Fibroblast of mammary gland (primary cell): ENCODE measurements around the gene OR2AG1.

Experiments used
- DNase-seq: peaks from one replicate; pipeline ENCODE4 v3.0.0-alpha.2; 2010; ENCODE audit warnings: low read depth
- H3K4me3 ChIP-seq: 2 replicates; pipeline ENCODE4 v1.5.1; 2011; ENCODE audit warnings: low read depth, mild to moderate bottlenecking, low read length, moderate library complexity; ENCODE audit not compliant: control insufficient read depth
- CTCF ChIP-seq: conservative IDR thresholded peaks from 2 replicates; pipeline ENCODE4 v1.5.1; 2011; ENCODE audit warnings: low read depth, low read length, inconsistent platforms; ENCODE audit not compliant: control insufficient read depth, insufficient read depth

The OR2AG1 gene

GRCh38 chr11:6833356-6833755 is 50.5 kb downstream of the OR2AG1 start:
- TF ChIP-seq CTCF: no peak
- no peak for DNase-seq
- H3K4me3 ChIP-seq: no peak overlapping the region

GRCh38 chr11:6834021-6834420 is 51.2 kb downstream of the OR2AG1 start:
- TF ChIP-seq CTCF: no peak

More at GRCh38 chr11:6834021-6834420, 51.2 kb downstream of the OR2AG1 start:
- DNase-seq: no peak
- H3K4me3 ChIP-seq: no peak overlapping the region
